Transverse colon (tissue), 3 donors: ENCODE data around the gene SF1.

Experiments
- EP300 ChIP-seq: sonication (generic); formaldehyde crosslinking; IDR thresholded peaks from one replicate; pipeline ENCODE4 v1.6.1; 2017; ENCODE audit warnings: antibody characterized with exemption, low read depth
- POLR2A ChIP-seq: fragments of 450-650 bp; IDR thresholded peaks from one replicate; pipeline ENCODE4 v1.6.1; 2016; ENCODE audit warnings: antibody characterized with exemption, mild to moderate bottlenecking, moderate library complexity
- TF ChIP-seq, protein P1 (sequence below), 5 experiments: fragments of 200-600 bp in 3 of 5; fragments of 450-650 bp in 2 of 5; sonication (generic) in 3 of 5; IDR thresholded peaks; 1 replicate in 2 of 5; 2 replicates in 3 of 5; pipeline ENCODE4 v1.5.1; 2016 to 2017; ENCODE audit warnings: antibody characterized with exemption in 5 of 5, inconsistent platforms in 3 of 5, mild to moderate bottlenecking in 2 of 5, moderate library complexity in 1 of 5

DNA sequence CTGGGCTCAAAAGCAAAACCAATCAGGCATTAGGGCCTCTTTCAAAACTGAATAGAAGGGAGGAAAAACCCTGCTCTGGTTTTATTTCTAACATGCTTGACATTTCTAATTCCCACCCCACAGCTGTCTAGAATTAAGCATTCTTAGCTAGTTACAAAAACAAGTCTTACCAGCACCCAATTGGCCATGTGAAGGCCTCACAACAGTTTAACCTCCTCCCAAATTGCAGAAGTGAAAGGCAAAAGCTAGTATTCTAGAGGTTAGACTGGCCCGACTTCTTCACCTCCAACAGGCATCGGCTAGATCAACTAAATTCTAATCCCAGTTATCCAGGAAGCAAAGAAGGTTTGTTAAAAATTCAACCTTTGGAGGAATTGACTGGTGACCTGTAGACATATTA, 6.5 kb downstream of the SF1 start:
- TF ChIP-seq, protein P1, sequence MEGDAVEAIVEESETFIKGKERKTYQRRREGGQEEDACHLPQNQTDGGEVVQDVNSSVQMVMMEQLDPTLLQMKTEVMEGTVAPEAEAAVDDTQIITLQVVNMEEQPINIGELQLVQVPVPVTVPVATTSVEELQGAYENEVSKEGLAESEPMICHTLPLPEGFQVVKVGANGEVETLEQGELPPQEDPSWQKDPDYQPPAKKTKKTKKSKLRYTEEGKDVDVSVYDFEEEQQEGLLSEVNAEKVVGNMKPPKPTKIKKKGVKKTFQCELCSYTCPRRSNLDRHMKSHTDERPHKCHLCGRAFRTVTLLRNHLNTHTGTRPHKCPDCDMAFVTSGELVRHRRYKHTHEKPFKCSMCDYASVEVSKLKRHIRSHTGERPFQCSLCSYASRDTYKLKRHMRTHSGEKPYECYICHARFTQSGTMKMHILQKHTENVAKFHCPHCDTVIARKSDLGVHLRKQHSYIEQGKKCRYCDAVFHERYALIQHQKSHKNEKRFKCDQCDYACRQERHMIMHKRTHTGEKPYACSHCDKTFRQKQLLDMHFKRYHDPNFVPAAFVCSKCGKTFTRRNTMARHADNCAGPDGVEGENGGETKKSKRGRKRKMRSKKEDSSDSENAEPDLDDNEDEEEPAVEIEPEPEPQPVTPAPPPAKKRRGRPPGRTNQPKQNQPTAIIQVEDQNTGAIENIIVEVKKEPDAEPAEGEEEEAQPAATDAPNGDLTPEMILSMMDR (IDR thresholded peaks at IDR 0.05) = no peak
- TF ChIP-seq EP300 (no peak), POLR2A (no peak)
